Neural cell (in vitro differentiated cells): Measurements from ENCODE around the gene NMU. TPM values are rescaled to one million over a fixed set of nuclear protein-coding genes. Genes with fewer than 3 reads are reported as not detected.
"Not testable (repeated sequence)": the region's sequence is repeated elsewhere in the genome, so short reads cannot be mapped to it uniquely, and the experiment has no call there.

ENCODE experiments used
- H2AFZ ChIP-seq: fragments of 200-600, 300-800 bp; sonication (generic), shearing (Covaris generic); 2 replicates; pipeline ENCODE4 v1.6.0; 2014; ENCODE audit warnings: low read depth, mild to moderate bottlenecking, antibody characterized with exemption, low read length, moderate library complexity
- H3F3A ChIP-seq: fragments of 200-600 bp; shearing (Covaris generic); 2 replicates; pipeline ENCODE4 v1.6.1; 2016; ENCODE audit warnings: mild to moderate bottlenecking, moderate library complexity, mixed read lengths, antibody characterized with exemption, low read length; ENCODE audit not compliant: insufficient read depth, poor library complexity, severe bottlenecking
- H3K27ac ChIP-seq: fragments of 200-600, 300-800 bp; sonication (generic), shearing (Covaris generic); 2 replicates; pipeline ENCODE4 v1.5.1; 2014; ENCODE audit warnings: mild to moderate bottlenecking, low read length, moderate library complexity
- H3K27me3 ChIP-seq: fragments of 300-800, 200-600 bp; sonication (generic), shearing (Covaris generic); 2 replicates; pipeline ENCODE4 v1.6.0; 2014; ENCODE audit warnings: mild to moderate bottlenecking, low read depth, low read length, moderate library complexity; ENCODE audit not compliant: insufficient read depth
- H3K36me3 ChIP-seq: fragments of 300-800, 200-600 bp; sonication (generic), shearing (Covaris generic); 2 replicates; pipeline ENCODE4 v1.5.1; 2014; ENCODE audit warnings: mild to moderate bottlenecking, antibody characterized with exemption, low read length, moderate library complexity; ENCODE audit not compliant: insufficient read depth
- H3K4me2 ChIP-seq: fragments of 300-800, 200-600 bp; sonication (generic), shearing (Covaris generic); 2 replicates; pipeline ENCODE4 v1.6.0; 2014; ENCODE audit warnings: mild to moderate bottlenecking, low read length
- H3K4me3 ChIP-seq: fragments of 300-800, 200-600 bp; sonication (generic), shearing (Covaris generic); 2 replicates; pipeline ENCODE4 v1.5.1; 2014; ENCODE audit warnings: mild to moderate bottlenecking, low read length, moderate library complexity
- H3K79me2 ChIP-seq: fragments of 200-600 bp; shearing (Covaris generic); replicated peaks from 2 replicates; pipeline ENCODE4 v1.6.0; 2014; ENCODE audit warnings: mild to moderate bottlenecking, low read length, moderate library complexity; ENCODE audit not compliant: insufficient read depth
- H3K9ac ChIP-seq: fragments of 300-800, 200-600 bp; sonication (generic), shearing (Covaris generic); 2 replicates; pipeline ENCODE4 v1.6.1; 2016; ENCODE audit warnings: mild to moderate bottlenecking, low read length, mixed read lengths
- H3K9me2 ChIP-seq: fragments of 200-600 bp; shearing (Covaris generic); 2 replicates; pipeline ENCODE4 v1.6.1; 2016; ENCODE audit warnings: mild to moderate bottlenecking, low read length, mixed read lengths; ENCODE audit not compliant: insufficient read depth
- H3K9me3 ChIP-seq: fragments of 200-600, 300-800 bp; sonication (generic), shearing (Covaris generic); 2 replicates; pipeline ENCODE4 v1.6.1; 2016; ENCODE audit warnings: mild to moderate bottlenecking, mixed run types, low read length, moderate library complexity, mixed read lengths
- H4K20me1 ChIP-seq: fragments of 200-600 bp; shearing (Covaris generic); 2 replicates; pipeline ENCODE4 v1.6.1; 2016; ENCODE audit warnings: mild to moderate bottlenecking, mixed run types; ENCODE audit not compliant: insufficient read depth
- EP300 ChIP-seq: fragments of 450-650 bp; conservative IDR thresholded peaks from 2 replicates; pipeline ENCODE4 v1.6.1; 2014; ENCODE audit warnings: antibody characterized with exemption, mild to moderate bottlenecking, moderate library complexity; ENCODE audit not compliant: poor library complexity, severe bottlenecking
- EZH2 ChIP-seq: fragments of 200-600, 300-800 bp; shearing (Covaris generic), sonication (generic); IDR thresholded peaks from 2 replicates; pipeline ENCODE4 v1.6.1; 2014; ENCODE audit warnings: antibody characterized with exemption, low read length, borderline replicate concordance, mild to moderate bottlenecking; ENCODE audit not compliant: insufficient read depth, poor library complexity, severe bottlenecking
- MXI1 ChIP-seq: fragments of 450-650 bp; conservative IDR thresholded peaks from 2 replicates; pipeline ENCODE4 v1.6.1; 2014; ENCODE audit warnings: antibody characterized with exemption, mild to moderate bottlenecking; ENCODE audit not compliant: poor library complexity, severe bottlenecking
- POLR2AphosphoS5 ChIP-seq: IDR thresholded peaks from 2 replicates; pipeline ENCODE4 v1.6.1; 2012
- RAD21 ChIP-seq: fragments of 450-650 bp; conservative IDR thresholded peaks from 2 replicates; pipeline ENCODE4 v1.6.1; 2014; ENCODE audit warnings: antibody characterized with exemption, mild to moderate bottlenecking, moderate library complexity
- SMC3 ChIP-seq: fragments of 450-650 bp; conservative IDR thresholded peaks from 2 replicates; pipeline ENCODE4 v1.6.1; 2014; ENCODE audit warnings: antibody characterized with exemption, mild to moderate bottlenecking, moderate library complexity; ENCODE audit not compliant: poor library complexity
- TAF1 ChIP-seq: IDR thresholded peaks from 2 replicates; pipeline ENCODE4 v1.6.1; 2012; ENCODE audit warnings: low read depth
- polyA plus RNA-seq: library from polyadenylated mRNA; depleted of rRNA; stranded (reverse); fragments of >200 nt; gene quantifications from 2 replicates; pipeline ENCODE4 v1.2.3, GENCODE V29; 2014
- TF ChIP-seq, protein P1 (sequence below): fragments of 450-650 bp; IDR thresholded peaks from 2 replicates; pipeline ENCODE4 v1.5.1; 2014; ENCODE audit warnings: antibody characterized with exemption, mild to moderate bottlenecking, moderate library complexity; ENCODE audit not compliant: poor library complexity, severe bottlenecking
- TF ChIP-seq, protein P2 (sequence below): IDR thresholded peaks from 2 replicates; pipeline ENCODE4 v1.6.1; 2012; ENCODE audit warnings: borderline replicate concordance

NMU gene
- polyA plus RNA-seq, 1 donor from 2014 or later: 47.2 TPM

DNA sequence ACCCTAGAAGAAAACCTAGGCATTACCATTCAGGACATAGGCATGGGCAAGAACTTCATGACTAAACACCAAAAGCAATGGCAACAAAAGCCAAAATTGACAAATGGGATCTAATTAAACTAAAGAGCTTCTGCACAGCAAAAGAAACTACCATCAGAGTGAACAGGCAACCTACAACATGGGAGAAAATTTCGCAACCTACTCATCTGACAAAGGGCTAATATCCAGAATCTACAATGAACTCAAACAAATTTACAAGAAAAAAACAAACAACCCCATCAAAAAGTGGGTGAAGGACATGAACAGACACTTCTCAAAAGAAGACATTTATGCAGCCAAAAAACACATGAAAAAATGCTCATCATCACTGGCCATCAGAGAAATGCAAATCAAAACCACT, 12.0 kb downstream of the NMU start:
- not testable (repeated sequence) for H3K79me2 ChIP-seq, H3K4me3 ChIP-seq, H3K9ac ChIP-seq, H3K9me2 ChIP-seq, H3K4me2 ChIP-seq, H3K36me3 ChIP-seq, H3K27me3 ChIP-seq, H3K27ac ChIP-seq, H3F3A ChIP-seq, H2AFZ ChIP-seq, H3K9me3 ChIP-seq, H4K20me1 ChIP-seq

DNA sequence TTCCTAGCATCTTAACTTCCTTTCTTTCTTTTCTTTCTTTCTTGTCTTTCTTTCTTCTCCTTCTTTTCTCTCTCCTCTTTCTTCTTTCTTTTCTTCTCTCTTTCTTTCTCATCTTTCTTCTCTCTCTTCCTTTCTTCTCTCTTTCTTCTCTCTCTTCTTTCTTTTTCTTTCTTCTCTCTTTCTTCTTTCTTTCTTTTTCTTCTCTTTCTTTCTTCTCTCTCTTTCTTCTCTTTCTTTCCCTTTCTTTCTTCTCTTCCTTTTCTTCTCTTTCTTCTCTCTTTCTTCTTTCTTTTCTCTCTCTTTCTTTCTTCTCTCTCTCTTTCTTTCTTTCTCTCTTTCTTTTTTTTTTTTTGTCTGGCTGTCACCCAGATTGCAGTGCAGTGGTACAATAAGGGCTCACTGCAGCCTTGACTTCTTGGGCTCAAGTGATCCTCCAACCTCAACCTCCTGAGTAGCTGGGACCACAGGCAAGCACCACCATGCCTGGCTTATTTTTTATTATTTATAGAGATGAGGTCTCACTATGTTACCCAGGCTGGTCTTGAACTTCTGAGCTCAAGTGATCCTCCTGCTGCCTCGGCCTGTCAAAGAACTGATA, 17.5 kb downstream of the NMU start:
- Histone ChIP-seq H3K27me3 (no peaks in the 10 kb centered on the region), H3K9me3 (no peaks in the 10 kb centered on the region), H3K27ac (no peak overlapping the region), H3F3A (no peaks in the 10 kb centered on the region), H3K79me2 (no peaks in the 10 kb centered on the region), H3K9me2 (no peaks in the 10 kb centered on the region), H4K20me1 (no peaks in the 10 kb centered on the region), H3K9ac (no peak overlapping the region), H3K36me3 (no peaks in the 10 kb centered on the region), H3K4me2 (no peak overlapping the region), H3K4me3 (no peak overlapping the region), H2AFZ (no peak overlapping the region)
- TF ChIP-seq SMC3 (no peak), RAD21 (no peak), EZH2 (no peak)
- TF ChIP-seq, protein P1, sequence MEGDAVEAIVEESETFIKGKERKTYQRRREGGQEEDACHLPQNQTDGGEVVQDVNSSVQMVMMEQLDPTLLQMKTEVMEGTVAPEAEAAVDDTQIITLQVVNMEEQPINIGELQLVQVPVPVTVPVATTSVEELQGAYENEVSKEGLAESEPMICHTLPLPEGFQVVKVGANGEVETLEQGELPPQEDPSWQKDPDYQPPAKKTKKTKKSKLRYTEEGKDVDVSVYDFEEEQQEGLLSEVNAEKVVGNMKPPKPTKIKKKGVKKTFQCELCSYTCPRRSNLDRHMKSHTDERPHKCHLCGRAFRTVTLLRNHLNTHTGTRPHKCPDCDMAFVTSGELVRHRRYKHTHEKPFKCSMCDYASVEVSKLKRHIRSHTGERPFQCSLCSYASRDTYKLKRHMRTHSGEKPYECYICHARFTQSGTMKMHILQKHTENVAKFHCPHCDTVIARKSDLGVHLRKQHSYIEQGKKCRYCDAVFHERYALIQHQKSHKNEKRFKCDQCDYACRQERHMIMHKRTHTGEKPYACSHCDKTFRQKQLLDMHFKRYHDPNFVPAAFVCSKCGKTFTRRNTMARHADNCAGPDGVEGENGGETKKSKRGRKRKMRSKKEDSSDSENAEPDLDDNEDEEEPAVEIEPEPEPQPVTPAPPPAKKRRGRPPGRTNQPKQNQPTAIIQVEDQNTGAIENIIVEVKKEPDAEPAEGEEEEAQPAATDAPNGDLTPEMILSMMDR: no peak

DNA sequence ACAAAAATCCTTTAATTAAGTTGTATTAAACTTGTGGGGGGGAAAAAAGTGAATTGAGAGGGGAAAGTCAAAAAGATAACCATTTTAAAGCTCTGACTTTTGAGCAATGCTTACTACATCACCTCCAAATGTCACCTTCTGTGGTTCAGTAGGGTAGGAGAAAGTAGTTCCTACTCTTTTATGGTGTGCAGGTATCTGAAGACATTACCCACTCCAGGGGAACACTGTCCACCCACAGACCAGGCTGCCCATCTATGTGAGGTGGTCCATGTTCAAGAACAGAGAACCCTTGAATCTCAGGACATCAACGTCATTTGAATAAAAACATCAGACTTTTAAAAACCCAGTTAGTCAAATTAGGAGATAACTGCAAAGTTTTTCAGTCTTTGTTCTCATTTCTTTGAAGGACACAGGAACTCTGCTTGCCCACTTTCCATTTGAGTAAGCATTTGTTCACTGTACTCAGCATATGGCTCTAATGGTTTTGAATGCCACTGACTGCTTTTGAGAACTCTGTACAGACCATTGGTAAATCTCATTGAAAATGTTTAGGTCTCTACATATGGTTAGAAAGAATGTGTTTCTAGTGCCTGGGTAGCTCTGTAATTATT, 18.4 kb downstream of the NMU start:
- Histone ChIP-seq H3K4me2 (no peak overlapping the region), H3K9me2 (no peaks in the 10 kb centered on the region), H3K79me2 (no peaks in the 10 kb centered on the region), H3K9me3 (no peaks in the 10 kb centered on the region), H3K27me3 (no peaks in the 10 kb centered on the region), H3F3A (no peaks in the 10 kb centered on the region), H2AFZ (no peak overlapping the region), H3K27ac (no peak overlapping the region), H4K20me1 (no peaks in the 10 kb centered on the region), H3K36me3 (no peaks in the 10 kb centered on the region), H3K9ac (no peak overlapping the region), H3K4me3 (no peak overlapping the region)
- TF ChIP-seq EP300 (no peak), MXI1 (no peak), EZH2 (no peak), TAF1 (no peak), SMC3 (no peak), RAD21 (no peak), POLR2AphosphoS5 (no peak)
- TF ChIP-seq, protein P1: no peak
- TF ChIP-seq, protein P2, sequence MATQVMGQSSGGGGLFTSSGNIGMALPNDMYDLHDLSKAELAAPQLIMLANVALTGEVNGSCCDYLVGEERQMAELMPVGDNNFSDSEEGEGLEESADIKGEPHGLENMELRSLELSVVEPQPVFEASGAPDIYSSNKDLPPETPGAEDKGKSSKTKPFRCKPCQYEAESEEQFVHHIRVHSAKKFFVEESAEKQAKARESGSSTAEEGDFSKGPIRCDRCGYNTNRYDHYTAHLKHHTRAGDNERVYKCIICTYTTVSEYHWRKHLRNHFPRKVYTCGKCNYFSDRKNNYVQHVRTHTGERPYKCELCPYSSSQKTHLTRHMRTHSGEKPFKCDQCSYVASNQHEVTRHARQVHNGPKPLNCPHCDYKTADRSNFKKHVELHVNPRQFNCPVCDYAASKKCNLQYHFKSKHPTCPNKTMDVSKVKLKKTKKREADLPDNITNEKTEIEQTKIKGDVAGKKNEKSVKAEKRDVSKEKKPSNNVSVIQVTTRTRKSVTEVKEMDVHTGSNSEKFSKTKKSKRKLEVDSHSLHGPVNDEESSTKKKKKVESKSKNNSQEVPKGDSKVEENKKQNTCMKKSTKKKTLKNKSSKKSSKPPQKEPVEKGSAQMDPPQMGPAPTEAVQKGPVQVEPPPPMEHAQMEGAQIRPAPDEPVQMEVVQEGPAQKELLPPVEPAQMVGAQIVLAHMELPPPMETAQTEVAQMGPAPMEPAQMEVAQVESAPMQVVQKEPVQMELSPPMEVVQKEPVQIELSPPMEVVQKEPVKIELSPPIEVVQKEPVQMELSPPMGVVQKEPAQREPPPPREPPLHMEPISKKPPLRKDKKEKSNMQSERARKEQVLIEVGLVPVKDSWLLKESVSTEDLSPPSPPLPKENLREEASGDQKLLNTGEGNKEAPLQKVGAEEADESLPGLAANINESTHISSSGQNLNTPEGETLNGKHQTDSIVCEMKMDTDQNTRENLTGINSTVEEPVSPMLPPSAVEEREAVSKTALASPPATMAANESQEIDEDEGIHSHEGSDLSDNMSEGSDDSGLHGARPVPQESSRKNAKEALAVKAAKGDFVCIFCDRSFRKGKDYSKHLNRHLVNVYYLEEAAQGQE: no peak
